GM21723 (cell line): ENCODE results near the gene NAT10.

ENCODE experiments used
- ATAC-seq: cut with Tn5 transposase; IDR thresholded peaks from one replicate; pipeline ENCODE4 v1.9.1; 2021; ENCODE audit warnings: mild to moderate bottlenecking, moderate library complexity; ENCODE audit not compliant: unreplicated experiment

Gene NAT10

DNA sequence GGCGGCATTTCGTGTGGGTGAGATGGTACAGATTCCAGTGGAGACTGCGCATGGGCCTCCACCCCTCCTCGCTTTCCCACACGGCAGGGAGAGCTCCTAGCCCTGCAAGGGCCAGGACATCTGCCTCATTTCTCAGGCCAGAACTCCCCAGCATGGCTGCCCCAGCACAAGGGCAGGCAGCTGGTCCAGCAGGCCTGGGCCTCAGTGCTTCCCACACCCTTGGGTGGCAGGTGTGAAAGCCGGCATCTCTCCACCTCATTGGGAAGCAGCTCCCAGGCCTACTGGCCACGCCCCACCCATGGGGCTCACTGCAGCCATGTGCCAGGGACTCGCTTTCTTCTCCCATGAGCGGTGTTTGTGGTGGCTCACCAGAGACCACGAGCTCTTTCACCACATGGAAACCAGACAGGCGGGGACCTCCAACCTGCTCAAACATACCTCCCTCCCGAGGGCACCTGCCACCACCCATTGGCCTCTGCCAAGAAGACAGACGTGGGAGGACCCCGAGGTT, 79.1 kb downstream of the NAT10 start:
- no peak for ATAC-seq

DNA sequence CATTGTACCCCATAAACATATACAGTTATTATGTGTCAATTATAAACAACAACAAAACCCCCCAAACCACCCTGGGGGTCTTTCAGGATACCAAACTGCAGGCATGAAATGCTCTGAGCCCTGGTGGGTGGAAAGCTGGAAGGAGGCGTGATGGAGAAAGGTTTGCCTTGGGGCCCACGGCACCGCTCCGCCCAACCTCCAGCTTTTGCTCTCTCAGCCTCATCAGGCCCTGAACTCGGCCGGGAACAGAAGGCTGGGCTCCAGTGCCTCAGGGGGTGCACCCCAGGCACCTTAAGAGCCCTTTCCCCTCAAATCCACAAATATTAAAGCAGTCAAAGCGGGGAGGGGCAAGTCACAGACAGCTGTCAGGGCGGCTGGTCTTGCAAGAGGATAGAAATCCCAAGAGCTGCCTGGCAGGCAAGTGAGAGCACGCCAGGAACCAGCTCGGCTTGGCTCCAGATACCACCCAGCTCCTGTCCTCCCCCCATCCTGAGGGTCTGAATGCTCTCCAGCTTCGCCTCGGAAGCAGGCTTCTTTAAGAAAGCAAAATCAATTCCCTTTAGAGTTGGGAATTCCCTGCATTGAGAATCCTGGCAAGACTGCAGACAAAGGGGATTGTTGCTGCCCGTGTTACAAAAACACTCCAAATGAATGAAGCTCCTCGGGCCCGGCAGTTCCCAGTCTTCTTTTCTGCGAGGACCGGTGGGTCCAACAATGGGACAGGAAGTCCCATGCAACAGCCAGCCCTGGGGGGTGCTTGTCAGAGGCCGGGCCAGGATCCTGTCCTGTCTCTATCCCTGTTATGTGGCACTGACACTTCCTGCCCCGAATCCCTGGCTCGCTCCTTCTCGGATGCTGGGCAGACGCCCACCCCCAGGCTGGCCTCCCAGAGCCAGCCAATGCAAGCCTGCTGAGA, 80.8 kb downstream of the NAT10 start:
- ATAC-seq: no peak

DNA sequence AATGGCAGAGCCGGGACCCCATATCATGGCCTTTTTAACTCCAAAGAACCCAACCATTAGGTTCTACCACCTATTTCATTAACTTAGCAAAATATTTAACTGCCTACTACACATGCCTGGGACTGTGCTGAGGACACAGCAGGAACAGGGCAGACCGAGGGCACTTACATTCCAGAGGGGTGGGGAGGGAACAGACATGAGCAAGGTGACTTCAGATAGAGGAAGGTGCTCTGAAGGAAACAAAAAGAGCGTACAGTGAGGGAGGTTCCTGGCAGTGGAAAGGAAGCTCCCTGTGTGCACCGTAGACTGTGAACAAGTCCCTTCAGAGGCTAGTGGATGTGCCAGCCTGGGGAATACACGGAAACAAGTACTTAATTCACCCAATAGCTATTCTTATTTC, 82.8 kb downstream of the NAT10 start:
- ATAC-seq: no peak

DNA sequence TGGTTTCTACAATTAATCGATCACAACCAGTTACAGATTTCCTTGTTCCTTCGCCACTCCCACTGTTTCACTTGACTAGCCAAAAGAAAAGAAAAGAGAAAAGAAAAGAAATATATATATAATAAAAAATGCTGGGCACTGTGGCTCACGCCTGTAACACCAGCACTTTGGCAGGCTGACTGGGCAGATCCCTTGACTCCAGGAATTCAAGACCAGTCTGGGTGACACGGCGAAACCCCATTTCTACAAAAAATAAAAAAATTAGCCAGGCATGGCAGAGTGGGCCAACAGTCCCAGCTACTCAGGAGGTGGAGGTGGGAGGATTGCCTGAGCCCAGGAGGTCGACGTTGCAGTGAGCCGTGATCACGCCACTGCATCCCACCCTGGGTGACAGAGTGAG, 83.8 kb downstream of the NAT10 start:
- ATAC-seq: no peak

DNA sequence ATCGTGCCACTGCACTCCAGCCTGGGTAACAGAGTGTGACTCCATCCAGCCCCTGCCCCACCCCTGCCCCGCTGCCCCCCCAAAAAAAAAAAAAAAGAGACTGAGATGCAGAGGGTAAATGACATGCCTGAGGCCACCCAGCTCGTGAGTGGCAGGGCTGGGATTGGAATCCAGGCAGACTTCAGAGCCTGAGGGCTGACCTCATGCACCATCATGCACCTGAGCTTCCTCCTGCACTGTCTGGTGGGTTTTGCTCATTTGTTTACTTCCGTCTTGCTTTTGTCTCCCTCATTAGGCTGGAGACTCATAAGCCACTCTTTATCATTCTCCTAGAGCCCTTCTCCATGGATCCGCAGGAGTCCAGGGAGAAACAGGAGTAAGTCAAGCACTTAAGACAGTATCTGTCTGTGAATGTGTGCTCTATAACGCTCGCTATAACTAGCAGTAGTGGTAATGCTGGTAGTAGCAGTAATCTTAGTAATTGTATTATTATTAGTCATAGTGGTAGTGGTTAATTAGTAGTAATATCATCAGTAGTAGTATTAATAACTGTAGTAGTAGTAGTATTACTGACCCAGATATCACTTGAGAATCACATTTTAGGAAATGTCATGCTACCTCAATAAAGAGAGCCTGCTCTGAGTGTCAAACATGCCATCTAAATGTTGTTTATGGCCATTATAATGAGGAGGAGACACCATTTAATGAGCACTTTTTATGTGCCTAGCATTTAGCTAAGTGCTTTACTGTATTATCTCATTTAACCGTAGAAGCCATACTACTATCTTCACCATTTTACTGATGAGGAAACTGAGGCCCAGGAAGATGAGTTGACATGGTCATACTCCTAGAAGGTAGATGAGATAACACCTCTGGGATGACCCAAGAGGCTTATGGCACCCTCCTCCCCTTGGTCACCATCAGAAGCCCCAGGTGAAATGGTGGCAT, 85.0 kb downstream of the NAT10 start:
- no peak for ATAC-seq

DNA sequence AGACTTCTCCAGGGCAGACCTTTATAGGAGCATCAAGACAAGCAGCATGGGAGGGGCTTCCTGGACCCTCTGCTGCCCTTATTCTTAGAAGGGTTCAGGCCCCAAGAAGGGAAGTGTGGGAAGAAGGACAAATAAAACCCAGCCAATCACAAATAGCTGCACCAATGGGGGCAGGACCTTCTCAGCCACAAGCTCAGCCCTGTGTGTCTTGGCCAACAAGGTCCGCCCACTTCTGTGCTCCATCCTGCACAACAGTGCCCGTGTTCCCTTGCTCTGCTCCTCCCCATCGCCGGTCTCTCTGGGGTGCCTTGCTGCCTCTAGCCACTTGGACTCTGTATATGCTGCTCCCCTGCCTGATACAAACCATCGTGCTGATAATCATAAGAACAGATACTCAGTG, 86.1 kb downstream of the NAT10 start:
- no peak for ATAC-seq

DNA sequence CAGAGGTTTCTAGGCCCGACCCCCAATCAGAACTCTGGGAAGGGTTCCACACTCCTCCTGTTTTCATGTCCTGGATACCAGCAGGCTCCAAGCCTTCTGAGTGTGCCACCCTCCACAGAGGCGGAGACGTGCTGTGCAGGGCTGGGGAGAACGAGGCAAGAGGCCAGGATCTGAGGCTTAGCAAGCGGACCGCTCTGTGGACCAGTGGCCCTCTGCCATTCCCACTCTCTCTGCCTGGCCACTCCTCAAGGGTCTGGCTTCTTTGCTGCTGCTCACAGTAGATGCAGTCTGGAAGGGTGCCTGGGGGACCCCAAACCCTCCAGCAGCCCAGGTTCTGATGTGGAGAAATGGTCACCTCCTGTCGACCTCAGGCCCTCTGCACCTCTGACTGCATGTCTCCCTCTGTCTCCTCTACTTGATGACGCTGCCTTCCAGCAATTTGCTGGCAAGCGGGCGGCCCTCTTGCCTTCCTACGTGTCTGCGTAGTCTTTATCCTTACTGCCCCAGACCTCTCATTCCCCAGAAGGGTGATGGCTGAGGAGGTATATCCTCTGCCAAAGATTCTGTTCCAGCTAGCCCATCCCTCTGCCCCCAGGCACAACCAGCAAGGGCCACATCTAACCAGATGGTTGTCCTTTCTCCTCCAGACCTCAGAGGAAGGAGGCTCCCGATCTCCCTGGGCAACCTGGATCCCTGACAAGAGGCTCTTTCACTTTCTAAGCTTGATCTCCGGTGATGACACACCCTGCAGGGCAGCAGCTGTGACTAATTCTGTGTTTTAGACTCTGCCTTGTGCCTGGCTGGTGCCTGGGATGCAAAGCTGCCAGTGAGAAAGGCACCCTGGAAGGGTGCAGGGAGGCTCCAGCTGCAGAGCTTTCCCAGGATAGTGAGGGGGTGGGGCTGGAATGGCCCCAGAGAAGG, 87.3 kb downstream of the NAT10 start:
- no peak for ATAC-seq

DNA sequence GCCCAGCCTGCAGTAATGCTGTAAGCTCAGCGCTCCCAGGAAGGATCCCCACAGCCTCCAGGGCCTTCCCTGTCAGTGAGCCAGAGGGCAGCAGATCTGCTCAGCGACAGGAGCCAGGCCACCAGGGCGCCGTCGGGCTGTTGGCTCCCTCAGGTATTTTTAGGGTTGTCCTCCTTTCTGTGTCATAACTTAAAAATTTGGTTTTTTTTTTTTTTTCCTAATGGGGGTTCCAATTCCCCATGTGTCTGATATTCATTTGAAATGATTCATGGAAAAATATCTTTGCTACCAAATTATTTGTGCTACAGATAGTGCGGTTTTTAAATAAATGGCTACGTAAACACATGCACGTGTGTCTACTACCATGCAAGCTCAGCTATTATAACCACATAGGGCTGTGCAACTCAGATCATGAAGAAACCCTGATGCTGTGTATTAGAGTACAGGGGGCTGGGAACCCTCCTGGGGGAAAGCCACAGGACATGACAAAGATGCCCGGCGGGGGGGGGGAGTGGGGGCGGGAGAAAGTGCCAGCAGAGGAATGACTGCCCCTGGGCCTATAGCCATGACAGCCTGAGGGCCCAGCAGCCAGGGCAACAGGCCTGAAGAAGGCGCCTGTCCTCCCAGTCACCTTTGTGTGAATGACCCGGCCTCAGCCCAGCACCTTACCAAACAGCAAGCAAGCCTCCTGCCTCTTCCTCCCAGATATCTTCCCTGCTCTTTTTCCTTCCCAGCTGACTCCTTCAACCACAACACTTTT, 89.3 kb downstream of the NAT10 start:
- ATAC-seq: no peak
